HCT116 (cell line): ENCODE measurements around the gene ERRFI1. TPM values are rescaled to one million over a fixed set of nuclear protein-coding genes. Genes with fewer than 3 reads are reported as not detected.

Experiments
- ATAC-seq: fragments of 200-7000 bp; cut with Tn5 transposase; 2 replicates; pipeline ENCODE4 v1.9.1; 2020; ENCODE audit warnings: mild to moderate bottlenecking, moderate library complexity
- BruUV-seq: library from RNA; stranded (reverse); fragments of 400-500 nt; replicated peaks from 2 replicates; lab custom pipeline; 2021; lab: Mats Ljungman, UMichigan
- CTCF ChIA-PET: fragments of 300-600 bp; sonication (Branson Sonifier 250); formaldehyde crosslinking; loops from one replicate; lab custom pipeline; 2021; ENCODE audit warnings: antibody characterized with exemption; lab: Charles Lee
- POLR2A ChIA-PET: fragments of 300-600, 350-600 bp; sonication (Branson Sonifier 250); formaldehyde crosslinking; loops from one replicate; lab custom pipeline; 2021; ENCODE audit warnings: antibody characterized with exemption; lab: Charles Lee
- RAD21 ChIA-PET, 2 experiments: fragments of 300-600 bp; sonication (Branson Sonifier 250); formaldehyde crosslinking; loops; one replicate each; lab custom pipeline; 2023; ENCODE audit warnings: low total read pairs in 2 of 2; ENCODE audit not compliant: uncharacterized antibody in 2 of 2, unreplicated experiment in 2 of 2, low non-redundant PET in 1 of 2; lab: Charles Lee
- DNase-seq: peaks from one replicate; pipeline ENCODE4 v3.0.0-alpha.2; 2010; ENCODE audit warnings: low read depth, low spot score
- H2AFZ ChIP-seq: fragments of 200-600 bp; shearing (Covaris generic), sonication (generic); 2 replicates; pipeline ENCODE4 v1.6.1; 2017; ENCODE audit warnings: low read depth, mixed run types, mixed read lengths, antibody characterized with exemption, low read length; ENCODE audit not compliant: poor library complexity, severe bottlenecking
- H3K27ac ChIP-seq: 2 replicates; pipeline ENCODE4 v1.5.1; 2012; ENCODE audit warnings: low read depth, low read length
- H3K27me3 ChIP-seq: fragments of 200-600 bp; sonication (generic); 2 replicates; pipeline ENCODE4 v1.6.1; 2016; ENCODE audit warnings: mixed run types, low read length, mixed read lengths; ENCODE audit not compliant: insufficient read depth
- H3K36me3 ChIP-seq, 2 experiments: fragments of 200-500 bp in 1 of 2; fragments of 200-600 bp in 1 of 2; sonication (Bioruptor generic) in 1 of 2; sonication (generic) in 1 of 2; 2 replicates each; pipeline versions ENCODE4 v1.5.1 to v1.6.1; 2014 to 2016; ENCODE audit warnings: low read length in 2 of 2, inconsistent platforms in 1 of 2, mixed read lengths in 1 of 2, mixed run types in 1 of 2; ENCODE audit not compliant: insufficient read depth in 2 of 2, control insufficient read depth in 1 of 2
- H3K4me1 ChIP-seq, 2 experiments: fragments of 200-600 bp in 1 of 2; sonication (generic) in 1 of 2; 2 replicates each; pipeline versions ENCODE4 v1.5.1 to v1.6.1; 2012 to 2017; ENCODE audit warnings: low read length in 2 of 2, inconsistent platforms in 1 of 2, mild to moderate bottlenecking in 1 of 2, mixed read lengths in 1 of 2, mixed run types in 1 of 2, moderate library complexity in 1 of 2; ENCODE audit not compliant: insufficient read depth in 2 of 2, control insufficient read depth in 1 of 2
- H3K4me2 ChIP-seq: fragments of 200-600 bp; sonication (generic); 2 replicates; pipeline ENCODE4 v1.6.1; 2017; ENCODE audit warnings: mixed run types, low read length, mixed read lengths
- H3K4me3 ChIP-seq, 2 experiments: fragments of 200-600 bp in 1 of 2; sonication (generic) in 1 of 2; replicated peaks in 1 of 2; 2 replicates each; pipeline ENCODE4 v1.5.1; 2011 to 2016; ENCODE audit warnings: low read length in 2 of 2, control low read depth in 1 of 2, low read depth in 1 of 2, mild to moderate bottlenecking in 1 of 2, mixed read lengths in 1 of 2, mixed run types in 1 of 2
- H3K79me2 ChIP-seq: fragments of 200-600 bp; sonication (generic); 2 replicates; pipeline ENCODE4 v1.6.1; 2017; ENCODE audit warnings: mild to moderate bottlenecking, mixed run types, low read length, moderate library complexity, mixed read lengths; ENCODE audit not compliant: insufficient read depth
- H3K9ac ChIP-seq: fragments of 200-600 bp; sonication (generic); 2 replicates; pipeline ENCODE4 v1.6.1; 2016; ENCODE audit warnings: low read length, mixed read lengths
- H3K9me2 ChIP-seq: fragments of 200-600 bp; sonication (generic), shearing (Covaris generic); 2 replicates; pipeline ENCODE4 v1.6.1; 2017; ENCODE audit warnings: mixed run types, mild to moderate bottlenecking, moderate library complexity; ENCODE audit not compliant: insufficient read depth
- H3K9me3 ChIP-seq, 2 experiments: fragments of 200-500 bp in 1 of 2; fragments of 200-600 bp in 1 of 2; sonication (Bioruptor generic) in 1 of 2; sonication (generic) in 1 of 2; 2 replicates each; pipeline ENCODE4 v1.6.1; 2014 to 2017; ENCODE audit warnings: low read length in 2 of 2, mixed read lengths in 2 of 2, inconsistent platforms in 1 of 2, low read depth in 1 of 2, mild to moderate bottlenecking in 1 of 2, mixed run types in 1 of 2, moderate library complexity in 1 of 2; ENCODE audit not compliant: control insufficient read depth in 1 of 2, insufficient read depth in 1 of 2
- H4K20me1 ChIP-seq: fragments of 200-600 bp; sonication (generic), shearing (Covaris generic); 2 replicates; pipeline ENCODE4 v1.6.1; 2017; ENCODE audit warnings: mixed run types, mild to moderate bottlenecking, moderate library complexity; ENCODE audit not compliant: insufficient read depth
- CEBPB ChIP-seq: IDR thresholded peaks from 2 replicates; pipeline ENCODE4 v1.6.1; 2012; ENCODE audit warnings: low read depth
- JUND ChIP-seq: IDR thresholded peaks from 2 replicates; pipeline ENCODE4 v1.6.1; 2012
- MAX ChIP-seq: IDR thresholded peaks from 2 replicates; pipeline ENCODE4 v1.6.1; 2012
- POLR2A ChIP-seq: IDR thresholded peaks from 2 replicates; pipeline ENCODE4 v1.7.0; 2011; ENCODE audit warnings: borderline replicate concordance; ENCODE audit not compliant: insufficient read depth, insufficient read length; ENCODE audit errors: extremely low read depth
- RAD21 ChIP-seq: IDR thresholded peaks from 2 replicates; pipeline ENCODE4 v1.6.1; 2012; ENCODE audit warnings: low read depth, mild to moderate bottlenecking
- REST ChIP-seq: IDR thresholded peaks from 2 replicates; pipeline ENCODE4 v1.6.1; 2012; ENCODE audit warnings: low read depth
- SIN3A ChIP-seq: IDR thresholded peaks from 2 replicates; pipeline ENCODE4 v1.6.1; 2012; ENCODE audit warnings: low read depth
- SP1 ChIP-seq: IDR thresholded peaks from 2 replicates; pipeline ENCODE4 v1.6.1; 2012; ENCODE audit warnings: low read depth
- TCF7L2 ChIP-seq: IDR thresholded peaks from 2 replicates; pipeline ENCODE4 v1.7.0; 2011; ENCODE audit warnings: borderline replicate concordance, inconsistent platforms; ENCODE audit not compliant: insufficient read depth, insufficient read length; ENCODE audit errors: extremely low read depth
- ZBTB33 ChIP-seq: IDR thresholded peaks from 2 replicates; pipeline ENCODE4 v1.6.1; 2011; ENCODE audit warnings: mild to moderate bottlenecking, low read length, moderate library complexity; ENCODE audit not compliant: insufficient replicate concordance; ENCODE audit errors: extremely low read depth
- ZFX ChIP-seq: fragments of 450-650 bp; IDR thresholded peaks from 2 replicates; pipeline ENCODE4 v1.6.1; 2017
- ZNF274 ChIP-seq: fragments of 200-500 bp; sonication (Bioruptor generic); IDR thresholded peaks from 2 replicates; pipeline ENCODE4 v1.6.1; 2014; ENCODE audit warnings: mild to moderate bottlenecking, low read depth, low read length, inconsistent platforms
- intact Hi-C: fragments of 100-400 bp; cut with micrococcal nuclease; formaldehyde crosslinking; loops from 2 replicates; pipeline ENCODE4 v1.10.0; 2022
- total RNA-seq: library from RNA; stranded (reverse); gene quantifications from one replicate; pipeline ENCODE4 v1.2.1, GENCODE V29; 2021; ENCODE audit not compliant: unreplicated experiment

ERRFI1 gene
- total RNA-seq, 1 experiment from 2014 or later = 777 TPM

GRCh38 chr1:7973086-7973485 lies 53.0 kb downstream of the ERRFI1 start:
- H3K36me3 ChIP-seq = peaks cover 44 to 53% of the 10 kb centered on the region in 2 experiments
- no peak overlapping the region for H3K4me3 ChIP-seq
- no peaks in the 10 kb centered on the region for H3K9me2 ChIP-seq
- H3K9ac ChIP-seq = no peak overlapping the region
- ATAC-seq (no peak), DNase-seq (no peak)
- no peak overlapping the region for H2AFZ ChIP-seq
- H3K9me3 ChIP-seq = no peaks in the 10 kb centered on the region
- ChIA-PET POLR2A (interaction anchor here (0.7 kb wide), 1 partner anchor 225 kb away, joined by 3 read pairs; no protein-coding TSS in a partner anchor), CTCF (interaction anchor here (1.1 to 2.4 kb wide), 2 partner anchors 304 to 376 kb away, joined by 3 to 8 read pairs; no protein-coding TSS in a partner anchor)
- H3K4me1 ChIP-seq = peaks cover 0 to 3% of the 10 kb centered on the region in 2 experiments; a peak in 1 of 4 replicates
- H3K27me3 ChIP-seq = no peaks in the 10 kb centered on the region
- H3K79me2 ChIP-seq = peaks cover 62% of the 10 kb centered on the region
- H4K20me1 ChIP-seq = no peaks in the 10 kb centered on the region
- no TSS peak for BruUV-seq
- TF ChIP-seq REST = no peak
- TF ChIP-seq SP1 = no peak
- no peak for TF ChIP-seq RAD21
- no peak for TF ChIP-seq SIN3A
- no peak for TF ChIP-seq POLR2A
- TF ChIP-seq TCF7L2 = no peak
- no peak for TF ChIP-seq ZBTB33
- no peak for TF ChIP-seq ZNF274
- no peak for TF ChIP-seq ZFX
- no peak for TF ChIP-seq JUND
- no peak for TF ChIP-seq MAX
- no peak for TF ChIP-seq CEBPB
- TF ChIP-seq, all 23 proteins: peak for 0
- Histone ChIP-seq H3K4me2 (no peak overlapping the region), H3K27ac (no peak overlapping the region)
- intact Hi-C loops = loop anchor here (10.0 kb wide), 1 partner anchor 742 kb away; no protein-coding TSS in a partner anchor
- RAD21 ChIA-PET = no interaction called here
